Trophoblast cell (in vitro differentiated cells and primary cell): ENCODE data around the gene PRDM1.
"Not testable (repeated sequence)": the region's sequence is repeated elsewhere in the genome, so short reads cannot be mapped to it uniquely, and the experiment has no call there.

ENCODE experiments used
- DNase-seq, 2 donors: peaks; one replicate each; pipeline ENCODE4 v3.0.0-alpha.2; 2016
- H2AFZ ChIP-seq: 2 replicates; pipeline ENCODE4 v1.6.1; 2013; ENCODE audit warnings: low read length, moderate library complexity, mild to moderate bottlenecking; ENCODE audit not compliant: insufficient read depth, poor library complexity
- H2AK5ac ChIP-seq: 2 replicates; pipeline ENCODE4 v1.6.1; 2013; ENCODE audit warnings: mild to moderate bottlenecking, low read length
- H2BK120ac ChIP-seq: 2 replicates; pipeline ENCODE4 v1.6.1; 2013; ENCODE audit warnings: low read length, mild to moderate bottlenecking, moderate library complexity; ENCODE audit not compliant: insufficient read depth, poor library complexity
- H2BK12ac ChIP-seq: 2 replicates; pipeline ENCODE4 v1.6.1; 2013; ENCODE audit warnings: mild to moderate bottlenecking, low read length, moderate library complexity
- H2BK5ac ChIP-seq: 2 replicates; pipeline ENCODE4 v1.6.1; 2013; ENCODE audit warnings: low read length, low read depth, moderate library complexity, mild to moderate bottlenecking; ENCODE audit not compliant: poor library complexity
- H3K14ac ChIP-seq: 2 replicates; pipeline ENCODE4 v1.6.1; 2013; ENCODE audit warnings: mild to moderate bottlenecking, low read length
- H3K18ac ChIP-seq: 2 replicates; pipeline ENCODE4 v1.6.1; 2013; ENCODE audit warnings: mild to moderate bottlenecking, low read length
- H3K23ac ChIP-seq: 2 replicates; pipeline ENCODE4 v1.6.1; 2013; ENCODE audit warnings: low read length
- H3K27ac ChIP-seq: 2 replicates; pipeline ENCODE4 v1.5.1; 2013; ENCODE audit warnings: low read depth, mild to moderate bottlenecking, inconsistent platforms, low read length, moderate library complexity
- H3K27me3 ChIP-seq: 2 replicates; pipeline ENCODE4 v1.6.1; 2013; ENCODE audit warnings: inconsistent platforms, mild to moderate bottlenecking, low read length, moderate library complexity; ENCODE audit not compliant: insufficient read depth
- H3K36me3 ChIP-seq, 2 experiments: 1 replicate in 1 of 2; 2 replicates in 1 of 2; pipeline ENCODE4 v1.6.1; 2013; ENCODE audit warnings: low read length in 2 of 2, mild to moderate bottlenecking in 2 of 2, moderate library complexity in 1 of 2; ENCODE audit not compliant: insufficient read depth in 2 of 2, control insufficient read depth in 1 of 2
- H3K4ac ChIP-seq: 2 replicates; pipeline ENCODE4 v1.6.1; 2013; ENCODE audit warnings: low read depth, mild to moderate bottlenecking, low read length, moderate library complexity
- H3K4me1 ChIP-seq, 2 experiments: 1 replicate in 1 of 2; 2 replicates in 1 of 2; pipeline ENCODE4 v1.6.1; 2013; ENCODE audit warnings: low read length in 2 of 2, mild to moderate bottlenecking in 2 of 2, moderate library complexity in 1 of 2; ENCODE audit not compliant: insufficient read depth in 2 of 2, control insufficient read depth in 1 of 2
- H3K4me2 ChIP-seq: 2 replicates; pipeline ENCODE4 v1.6.1; 2013; ENCODE audit warnings: inconsistent platforms, mild to moderate bottlenecking, low read length, moderate library complexity
- H3K4me3 ChIP-seq: 2 replicates; pipeline ENCODE4 v1.5.1; 2013; ENCODE audit warnings: mild to moderate bottlenecking, low read depth, low read length, inconsistent platforms
- H3K79me1 ChIP-seq: one replicate; pipeline ENCODE4 v1.6.1; 2013; ENCODE audit warnings: low read length
- H3K79me2 ChIP-seq: 2 replicates; pipeline ENCODE4 v1.6.1; 2013; ENCODE audit warnings: low read length, mild to moderate bottlenecking; ENCODE audit not compliant: control insufficient read depth, insufficient read depth, poor library complexity
- H3K9ac ChIP-seq: 2 replicates; pipeline ENCODE4 v1.6.1; 2013; ENCODE audit warnings: mild to moderate bottlenecking, low read length
- H3K9me3 ChIP-seq: 2 replicates; pipeline ENCODE4 v1.6.1; 2013; ENCODE audit warnings: low read depth, mild to moderate bottlenecking, control low read depth, inconsistent platforms, low read length; ENCODE audit not compliant: insufficient read depth
- H4K12ac ChIP-seq: 2 replicates; pipeline ENCODE4 v1.6.1; 2013; ENCODE audit warnings: low read depth, mild to moderate bottlenecking, low read length, moderate library complexity
- H4K8ac ChIP-seq: 2 replicates; pipeline ENCODE4 v1.6.1; 2013; ENCODE audit warnings: low read depth, mild to moderate bottlenecking, low read length, moderate library complexity
- H4K91ac ChIP-seq: one replicate; pipeline ENCODE4 v1.6.1; 2013; ENCODE audit warnings: low read depth, mild to moderate bottlenecking, low read length, moderate library complexity
- WGBS: extraction: QIAGEN DNeasy Blood & Tissue Kit; methylation state at CpG from one replicate; pipeline ENCODE4 v1.1.7; 2013; ENCODE audit warnings: missing lambda C conversion rate; ENCODE audit not compliant: insufficient read length, insufficient coverage; ENCODE audit errors: extremely low coverage; 5-methylcytosine and 5-hydroxymethylcytosine counted together

Gene PRDM1

GRCh38 chr6:106149472-106150069, 63.4 kb downstream of the PRDM1 start:
- no peak overlapping the region for H3K27ac ChIP-seq
- no peak overlapping the region for H3K4ac ChIP-seq
- no peak overlapping the region for H3K9ac ChIP-seq
- H3K9me3 ChIP-seq: no peaks in the 10 kb centered on the region
- no peak overlapping the region for H2AFZ ChIP-seq
- H3K23ac ChIP-seq: no peak overlapping the region
- no peaks in the 10 kb centered on the region for H3K79me1 ChIP-seq
- no peaks in the 10 kb centered on the region for H3K36me3 ChIP-seq
- H2BK5ac ChIP-seq: no peak overlapping the region
- no peak overlapping the region for H3K4me2 ChIP-seq
- no peak overlapping the region for H2BK120ac ChIP-seq
- H3K14ac ChIP-seq: no peak overlapping the region
- no peak overlapping the region for H4K91ac ChIP-seq
- peaks cover 0 to 2% of the 10 kb centered on the region in 2 experiments for H3K4me1 ChIP-seq
- DNase-seq: no peak
- H3K4me3 ChIP-seq: no peak overlapping the region
- whole genome bisulfite sequencing: no CpG with 5 or more reads among the region's 1 CpG
- no peaks in the 10 kb centered on the region for H3K79me2 ChIP-seq
- no peaks in the 10 kb centered on the region for H3K27me3 ChIP-seq
- no peak overlapping the region for H3K18ac ChIP-seq
- H4K8ac ChIP-seq: no peak overlapping the region
- no peak overlapping the region for H2AK5ac ChIP-seq
- H4K12ac ChIP-seq: no peak overlapping the region
- H2BK12ac ChIP-seq: no peak overlapping the region

- H3K79me2 ChIP-seq, H3K4me3 ChIP-seq, H3K14ac ChIP-seq, H3K4me2 ChIP-seq, H4K91ac ChIP-seq, H3K4me1 ChIP-seq, H2BK120ac ChIP-seq, H3K23ac ChIP-seq, H3K27me3 ChIP-seq, H2AK5ac ChIP-seq, H4K8ac ChIP-seq, H3K18ac ChIP-seq, H3K9me3 ChIP-seq, H3K27ac ChIP-seq, H3K9ac ChIP-seq, H2AFZ ChIP-seq, DNase-seq, H3K36me3 ChIP-seq, H2BK5ac ChIP-seq, H2BK12ac ChIP-seq, H3K79me1 ChIP-seq, H4K12ac ChIP-seq, H3K4ac ChIP-seq: not testable (repeated sequence)
- no CpG with 5 or more reads among the region's 3 CpGs for WGBS
These were observed 66.3 kb downstream of the PRDM1 start for GRCh38 chr6:106152476-106152875.

DNA sequence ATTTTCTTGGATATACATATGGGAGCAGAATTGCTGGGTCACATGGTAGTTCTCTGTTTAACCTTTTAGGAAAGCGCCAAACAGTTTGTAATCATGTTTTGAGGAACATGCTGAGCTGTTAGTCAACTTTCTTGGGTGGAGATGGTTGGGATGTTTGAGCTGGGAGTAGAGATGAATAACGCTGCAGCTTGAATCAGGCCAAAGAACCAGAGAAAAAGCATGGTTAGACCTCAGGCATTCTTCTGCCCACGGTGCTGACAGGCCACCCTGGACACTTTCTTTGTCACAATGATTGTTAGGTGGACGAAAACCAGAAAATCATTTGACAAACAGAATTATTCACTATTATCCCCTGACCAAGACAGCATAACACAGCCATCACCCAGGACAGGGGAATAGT, 66.8 kb downstream of the PRDM1 start:
- H2BK120ac ChIP-seq: no peak overlapping the region

DNA sequence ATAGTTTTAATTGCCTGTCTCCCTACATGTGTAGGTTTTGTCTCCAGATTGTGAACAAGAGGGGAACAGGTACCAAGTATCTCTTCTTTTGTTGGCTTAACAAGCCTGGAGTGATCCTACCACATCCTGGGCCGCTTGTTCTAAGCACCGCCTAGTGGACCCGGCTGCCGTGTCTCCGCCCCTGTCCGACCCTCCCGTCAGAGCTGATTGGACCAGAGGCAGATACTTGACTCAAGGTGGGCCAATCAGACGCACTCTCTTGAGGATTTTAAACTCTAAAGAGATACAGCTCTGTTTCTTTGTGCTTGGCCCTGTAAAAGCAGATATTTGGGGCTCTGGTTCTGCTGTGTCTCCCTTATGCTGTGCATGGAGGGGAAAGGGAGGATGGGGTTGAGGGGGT, 68.2 kb downstream of the PRDM1 start:
- no peaks in the 10 kb centered on the region for H3K79me1 ChIP-seq
- no peak overlapping the region for H3K4ac ChIP-seq
- no peak overlapping the region for H4K12ac ChIP-seq
- H4K91ac ChIP-seq: no peak overlapping the region
- H3K4me1 ChIP-seq: no peaks in the 10 kb centered on the region
- no peak overlapping the region for H2BK120ac ChIP-seq
- H2BK5ac ChIP-seq: no peak overlapping the region
- H3K9ac ChIP-seq: no peak overlapping the region
- no CpG with 5 or more reads among the region's 8 CpGs for WGBS
- H3K23ac ChIP-seq: no peak overlapping the region
- H3K18ac ChIP-seq: no peak overlapping the region
- H3K36me3 ChIP-seq: no peaks in the 10 kb centered on the region
- no peak overlapping the region for H3K4me3 ChIP-seq
- no peak overlapping the region for H2AK5ac ChIP-seq
- no peaks in the 10 kb centered on the region for H3K9me3 ChIP-seq
- no peak overlapping the region for H2AFZ ChIP-seq
- no peak overlapping the region for H2BK12ac ChIP-seq
- no peak overlapping the region for H3K27ac ChIP-seq
- no peak for DNase-seq
- H3K79me2 ChIP-seq: no peaks in the 10 kb centered on the region
- no peak overlapping the region for H3K14ac ChIP-seq
- H3K4me2 ChIP-seq: no peak overlapping the region
- H3K27me3 ChIP-seq: no peaks in the 10 kb centered on the region
- H4K8ac ChIP-seq: no peak overlapping the region

More for the DNA sequence above, 66.8 kb downstream of the PRDM1 start:
- WGBS: no CpG with 5 or more reads among the region's 4 CpGs
- Histone ChIP-seq H4K12ac (no peak overlapping the region), H3K9me3 (no peaks in the 10 kb centered on the region), H2AK5ac (no peak overlapping the region), H2BK5ac (no peak overlapping the region), H2BK12ac (no peak overlapping the region), H3K9ac (no peak overlapping the region), H3K4me1 (no peaks in the 10 kb centered on the region), H3K79me2 (no peaks in the 10 kb centered on the region), H2AFZ (no peak overlapping the region), H3K4me3 (no peak overlapping the region), H3K4ac (no peak overlapping the region), H4K8ac (no peak overlapping the region), H3K23ac (no peak overlapping the region), H3K18ac (no peak overlapping the region), H3K14ac (no peak overlapping the region), H3K79me1 (no peaks in the 10 kb centered on the region), H4K91ac (no peak overlapping the region), H3K36me3 (no peaks in the 10 kb centered on the region), H3K27me3 (no peaks in the 10 kb centered on the region), H3K27ac (no peak overlapping the region), H3K4me2 (no peak overlapping the region)
- DNase-seq: no peak
